CD14-positive monocyte (primary cell): ENCODE results near the gene RYR2. TPM values are rescaled to one million over a fixed set of nuclear protein-coding genes. Genes with fewer than 3 reads are reported as not detected.

Source experiments
- DNase-seq, 3 donors: peaks; one replicate each; pipeline ENCODE4 v3.0.0-alpha.2; 2011 to 2022
- H2AFZ ChIP-seq: 2 replicates; pipeline ENCODE4 v1.6.0; 2012; ENCODE audit warnings: mild to moderate bottlenecking, low read depth, low read length, inconsistent platforms; ENCODE audit not compliant: insufficient read depth, poor library complexity, severe bottlenecking
- H3K27ac ChIP-seq, 2 donors: 1 replicate in 1 of 2; 2 replicates in 1 of 2; pipeline ENCODE4 v1.5.1; 2012 to 2013; ENCODE audit warnings: low read length in 2 of 2, control low read depth in 1 of 2, inconsistent platforms in 1 of 2, low read depth in 1 of 2, mild to moderate bottlenecking in 1 of 2
- H3K27me3 ChIP-seq, 2 donors: one replicate each; pipeline versions ENCODE4 v1.6.0 to v1.6.1; 2011 to 2013; ENCODE audit warnings: low read length in 2 of 2; ENCODE audit not compliant: control insufficient read depth in 2 of 2, insufficient read depth in 2 of 2
- H3K36me3 ChIP-seq, 2 donors: replicated peaks in 1 of 2; 1 replicate in 1 of 2; 2 replicates in 1 of 2; pipeline versions ENCODE4 v1.5.1 to v1.6.1; 2012 to 2013; ENCODE audit warnings: low read length in 2 of 2, control low read depth in 1 of 2, inconsistent platforms in 1 of 2, mild to moderate bottlenecking in 1 of 2; ENCODE audit not compliant: insufficient read depth in 2 of 2, control insufficient read depth in 1 of 2
- H3K4me1 ChIP-seq, 2 donors: 1 replicate in 1 of 2; 2 replicates in 1 of 2; pipeline versions ENCODE4 v1.5.1 to v1.6.1; 2012 to 2013; ENCODE audit warnings: low read length in 2 of 2, control low read depth in 1 of 2, inconsistent platforms in 1 of 2, mild to moderate bottlenecking in 1 of 2, moderate library complexity in 1 of 2; ENCODE audit not compliant: insufficient read depth in 2 of 2, control insufficient read depth in 1 of 2
- H3K4me2 ChIP-seq: replicated peaks from 2 replicates; pipeline ENCODE3; 2012; ENCODE audit warnings: low read length, moderate library complexity, mild to moderate bottlenecking; ENCODE audit not compliant: poor library complexity, severe bottlenecking; ENCODE audit errors: extremely low read depth
- H3K4me3 ChIP-seq, 3 experiments: fragments of 200-600 bp in 1 of 3; sonication (generic) in 1 of 3; replicated peaks in 1 of 3; 1 replicate in 2 of 3; 2 replicates in 1 of 3; pipeline ENCODE4 v1.5.1; 2011 to 2013; ENCODE audit warnings: low read length in 3 of 3, mild to moderate bottlenecking in 3 of 3, control low read depth in 2 of 3, low read depth in 2 of 3, inconsistent platforms in 1 of 3, moderate library complexity in 1 of 3
- H3K79me2 ChIP-seq: 2 replicates; pipeline ENCODE4 v1.6.0; 2012; ENCODE audit warnings: mild to moderate bottlenecking, control low read depth, inconsistent platforms, low read length, moderate library complexity; ENCODE audit not compliant: insufficient read depth
- H3K9ac ChIP-seq: 2 replicates; pipeline ENCODE4 v1.6.0; 2017; ENCODE audit warnings: low read length, mild to moderate bottlenecking; ENCODE audit not compliant: insufficient read depth, poor library complexity, severe bottlenecking
- H3K9me3 ChIP-seq, 2 donors: replicated peaks in 1 of 2; 1 replicate in 1 of 2; 2 replicates in 1 of 2; pipeline versions ENCODE4 v1.5.1 to v1.6.1; 2012 to 2013; ENCODE audit warnings: low read length in 2 of 2, control low read depth in 1 of 2; ENCODE audit not compliant: control insufficient read depth in 1 of 2, insufficient read depth in 1 of 2
- H4K20me1 ChIP-seq: 2 replicates; pipeline ENCODE4 v1.6.0; 2012; ENCODE audit warnings: mild to moderate bottlenecking, low read length, control low read depth, moderate library complexity; ENCODE audit not compliant: insufficient read depth
- H3K27ac Mint-ChIP-seq, 7 donors: one replicate each; pipeline ENCODE4 v1.8.0; 2020; ENCODE audit warnings: mild to moderate bottlenecking in 7 of 7, mixed read lengths in 7 of 7, moderate library complexity in 6 of 7, inconsistent platforms in 2 of 7
- H3K27me3 Mint-ChIP-seq, 3 donors: one replicate each; pipeline ENCODE4 v1.8.0; 2021 to 2022; ENCODE audit warnings: low read depth in 3 of 3, mild to moderate bottlenecking in 3 of 3, mixed read lengths in 3 of 3, moderate library complexity in 3 of 3, inconsistent platforms in 1 of 3
- H3K36me3 Mint-ChIP-seq, 2 donors: one replicate each; pipeline ENCODE4 v1.8.0; 2020; ENCODE audit warnings: mixed read lengths in 2 of 2, inconsistent platforms in 1 of 2, mild to moderate bottlenecking in 1 of 2
- H3K4me1 Mint-ChIP-seq: one replicate; pipeline ENCODE4 v1.8.0; 2020; ENCODE audit warnings: mild to moderate bottlenecking, mixed read lengths
- H3K4me3 Mint-ChIP-seq, 2 donors: one replicate each; pipeline ENCODE4 v1.8.0; 2020; ENCODE audit warnings: mild to moderate bottlenecking in 2 of 2, mixed read lengths in 2 of 2, moderate library complexity in 1 of 2
- H3K9me3 Mint-ChIP-seq, 7 donors: one replicate each; pipeline ENCODE4 v1.8.0; 2020 to 2022; ENCODE audit warnings: mixed read lengths in 7 of 7, mild to moderate bottlenecking in 6 of 7, moderate library complexity in 6 of 7, inconsistent platforms in 2 of 7
- WGBS: methylation state at CpG from one replicate; pipeline ENCODE4 v1.1.5; 2013; ENCODE audit warnings: missing lambda C conversion rate; ENCODE audit not compliant: insufficient coverage; 5-methylcytosine and 5-hydroxymethylcytosine counted together
- intact Hi-C, 2 donors: fragments of 100-400 bp; cut with micrococcal nuclease; formaldehyde crosslinking; loops; one replicate each; pipeline versions ENCODE4 v1.15.0 to v1.15.1; 2023
- polyA plus RNA-seq, 3 donors: library from polyadenylated mRNA; depleted of rRNA in 1 of 3; unstranded in 2 of 3; stranded (reverse) in 1 of 3; fragments of 300-500 nt in 2 of 3; fragments of >200 nt in 1 of 3; fragmentation: Illumina TruSeq in 2 of 3; gene quantifications; 1 replicate in 2 of 3; 2 replicates in 1 of 3; pipeline ENCODE4 v1.2.3, GENCODE V29; 2012 to 2021
- TF ChIP-seq, protein P1 (sequence below): fragments of 200-600 bp; IDR thresholded peaks from one replicate; pipeline ENCODE4 v1.8.0; 2022; ENCODE audit warnings: antibody characterized with exemption, mild to moderate bottlenecking

The RYR2 gene
- polyA plus RNA-seq, 3 donors, result not detected

DNA sequence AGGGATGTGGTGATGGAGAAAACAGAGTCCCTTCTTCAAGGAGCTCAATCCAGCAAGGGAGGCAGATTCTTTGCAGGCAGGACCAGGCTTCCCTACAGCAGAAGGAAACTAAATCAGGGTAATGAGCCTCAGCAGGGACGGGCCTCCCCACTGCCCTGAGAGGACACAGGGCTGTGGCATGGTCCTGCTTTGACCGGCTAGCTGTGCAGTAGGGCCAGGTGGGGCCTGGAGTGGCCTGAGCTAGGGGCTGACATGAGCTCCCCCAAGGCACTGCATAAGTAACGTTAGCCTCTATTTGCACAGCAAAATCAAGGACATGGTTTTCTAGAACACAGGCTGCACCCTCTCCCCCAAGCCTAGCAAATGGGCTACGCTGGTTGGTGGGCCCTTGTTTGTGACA lies 162.9 kb downstream of the RYR2 start:
- Mint-ChIP-seq H3K27ac (no peak overlapping the region), H3K27me3 (peaks cover 0 to 2% (median 1%) of the 10 kb centered on the region in 3 donors), H3K9me3 (peaks cover 0 to 6% (median 4%) of the 10 kb centered on the region in 7 donors), H3K4me1 (no peaks in the 10 kb centered on the region), H3K36me3 (no peaks in the 10 kb centered on the region), H3K4me3 (no peak overlapping the region)
- Histone ChIP-seq H3K36me3 (no peaks in the 10 kb centered on the region), H3K4me1 (no peaks in the 10 kb centered on the region), H2AFZ (no peak overlapping the region), H4K20me1 (no peaks in the 10 kb centered on the region), H3K27ac (no peak overlapping the region), H3K4me2 (no peak overlapping the region), H3K79me2 (no peaks in the 10 kb centered on the region), H3K27me3 (no peaks in the 10 kb centered on the region), H3K4me3 (no peak overlapping the region), H3K9ac (no peak overlapping the region), H3K9me3 (peaks cover 9 to 10% of the 10 kb centered on the region in 2 donors)
- no peak for DNase-seq
- 94% methylated on average over 2 of the region's 4 CpGs for WGBS
- intact Hi-C loops, result no loop called here
- TF ChIP-seq, protein P1, sequence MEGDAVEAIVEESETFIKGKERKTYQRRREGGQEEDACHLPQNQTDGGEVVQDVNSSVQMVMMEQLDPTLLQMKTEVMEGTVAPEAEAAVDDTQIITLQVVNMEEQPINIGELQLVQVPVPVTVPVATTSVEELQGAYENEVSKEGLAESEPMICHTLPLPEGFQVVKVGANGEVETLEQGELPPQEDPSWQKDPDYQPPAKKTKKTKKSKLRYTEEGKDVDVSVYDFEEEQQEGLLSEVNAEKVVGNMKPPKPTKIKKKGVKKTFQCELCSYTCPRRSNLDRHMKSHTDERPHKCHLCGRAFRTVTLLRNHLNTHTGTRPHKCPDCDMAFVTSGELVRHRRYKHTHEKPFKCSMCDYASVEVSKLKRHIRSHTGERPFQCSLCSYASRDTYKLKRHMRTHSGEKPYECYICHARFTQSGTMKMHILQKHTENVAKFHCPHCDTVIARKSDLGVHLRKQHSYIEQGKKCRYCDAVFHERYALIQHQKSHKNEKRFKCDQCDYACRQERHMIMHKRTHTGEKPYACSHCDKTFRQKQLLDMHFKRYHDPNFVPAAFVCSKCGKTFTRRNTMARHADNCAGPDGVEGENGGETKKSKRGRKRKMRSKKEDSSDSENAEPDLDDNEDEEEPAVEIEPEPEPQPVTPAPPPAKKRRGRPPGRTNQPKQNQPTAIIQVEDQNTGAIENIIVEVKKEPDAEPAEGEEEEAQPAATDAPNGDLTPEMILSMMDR, result no peak

DNA sequence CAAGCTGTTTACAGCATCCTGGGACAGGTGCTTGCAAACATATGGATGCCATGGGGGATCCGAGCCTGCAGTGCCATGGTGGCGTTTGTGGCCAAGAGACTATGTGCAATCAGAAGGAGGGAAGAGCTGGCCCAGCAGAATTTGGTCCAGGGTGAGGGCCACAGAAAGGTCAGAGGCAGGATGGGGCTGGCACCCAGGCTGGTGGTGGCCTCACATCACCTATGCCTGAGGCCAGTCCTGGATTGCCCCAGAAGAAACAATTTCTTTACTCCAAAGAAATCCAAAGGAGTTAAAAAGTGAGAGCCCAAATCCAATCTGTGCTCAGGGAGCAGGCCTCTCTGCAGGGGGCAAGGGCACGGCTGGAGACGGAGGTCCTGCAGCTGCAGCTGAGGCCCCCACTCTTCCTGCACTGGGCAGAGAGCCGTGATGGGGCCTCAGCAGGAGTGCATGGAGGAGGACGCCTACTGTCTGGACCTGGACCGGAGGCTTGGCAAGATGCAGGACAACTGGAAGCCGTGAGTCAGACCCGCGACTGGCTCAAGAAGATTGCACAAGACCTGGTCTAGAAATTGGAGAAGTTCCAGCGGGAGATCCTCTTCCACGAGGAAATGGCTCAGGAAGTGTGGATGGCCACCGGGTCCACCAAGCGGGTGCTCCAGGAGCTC lies 163.5 kb downstream of the RYR2 start:
- 84% methylated on average over 14 of the region's 14 CpGs for WGBS
- no peaks in the 10 kb centered on the region for H3K4me1 ChIP-seq
- DNase-seq, result no peak
- Mint-ChIP-seq H3K9me3 (peaks cover 0 to 6% (median 4%) of the 10 kb centered on the region in 7 donors), H3K36me3 (no peaks in the 10 kb centered on the region), H3K27ac (no peak overlapping the region), H3K27me3 (peaks cover 1 to 3% (median 3%) of the 10 kb centered on the region in 3 donors), H3K4me1 (no peaks in the 10 kb centered on the region), H3K4me3 (no peak overlapping the region)
- H2AFZ ChIP-seq, result no peak overlapping the region
- TF ChIP-seq, protein P1, result no peak
- intact Hi-C loops, result no loop called here
- H3K36me3 ChIP-seq, result no peaks in the 10 kb centered on the region
- H3K4me3 ChIP-seq, result no peak overlapping the region
- no peak overlapping the region for H3K27ac ChIP-seq
- H3K9ac ChIP-seq, result no peak overlapping the region
- H3K4me2 ChIP-seq, result no peak overlapping the region
- no peaks in the 10 kb centered on the region for H4K20me1 ChIP-seq
- H3K27me3 ChIP-seq, result no peaks in the 10 kb centered on the region
- no peaks in the 10 kb centered on the region for H3K79me2 ChIP-seq
- H3K9me3 ChIP-seq, result peaks cover 9 to 10% of the 10 kb centered on the region in 2 donors
